ENCODE data around the gene GPC6.

DNA sequence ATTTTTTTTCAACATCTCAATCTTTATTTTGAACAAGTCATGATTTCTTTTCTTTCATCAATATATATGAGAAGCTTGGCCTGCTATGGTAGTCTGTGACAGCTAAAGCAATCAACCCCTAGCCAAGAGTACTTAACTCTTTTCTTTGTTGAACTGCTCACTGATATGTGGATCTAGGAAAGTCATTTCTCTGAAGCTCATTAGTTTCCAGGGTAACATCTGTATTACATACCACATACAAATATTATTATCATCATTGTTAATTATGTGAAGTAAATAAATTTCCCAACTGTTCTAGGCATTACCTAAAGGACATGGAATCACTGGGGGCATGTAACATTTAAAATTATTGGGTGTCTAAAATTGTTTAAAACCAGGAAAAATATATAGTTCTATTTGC lies 985.6 kb downstream of the GPC6 start:
- TF ChIP-seq CTCF (IDR thresholded peaks at IDR 0.05), result no peak
- TF ChIP-seq EZH2 (IDR thresholded peaks at IDR 0.05; ENCODE audit: borderline replicate concordance, insufficient read depth, low read depth, low read length, poor library complexity, severe bottlenecking), result no peak

Measured in B cell (primary cell).